Measurements from ENCODE around the gene SEC22A.

The SEC22A gene

GRCh38 chr3:123201557-123202427 is at the start of gene SEC22A:
SEC22A (plus strand) TSS chr3:123201943; CDS start chr3:123209218, 7,275 bp downstream.
- peak within 1 kb of the TSS; percentile 94 for H3K9ac ChIP-seq (ENCODE audit: low read length)
- no peaks in the 10 kb centered on the region for H3K27me3 ChIP-seq (replicated peaks; ENCODE audit: control insufficient read depth, insufficient read depth, low read length)
- H3K9me3 ChIP-seq (ENCODE audit: control insufficient read depth, low read length): peaks cover 3% of the 10 kb centered on the region
- H3K36me3 ChIP-seq (ENCODE audit: control insufficient read depth, insufficient read depth, low read length, severe bottlenecking): no peaks in the 10 kb centered on the region
- H3K4me1 ChIP-seq (ENCODE audit: control insufficient read depth, insufficient read depth, low read length): peaks cover 11% of the 10 kb centered on the region
- DNase-seq (ENCODE audit: low read depth): peak; percentile 97
- peak within 1 kb of the TSS; percentile 97 for H3K4me3 ChIP-seq (ENCODE audit: low read length)

- Histone ChIP-seq H3K9ac (ENCODE audit: low read length) (no peak overlapping the region), H3K4me3 (ENCODE audit: low read length) (no peak overlapping the region), H3K36me3 (ENCODE audit: control insufficient read depth, insufficient read depth, low read length, severe bottlenecking) (peaks cover 83% of the 10 kb centered on the region), H3K27me3 (replicated peaks; ENCODE audit: control insufficient read depth, insufficient read depth, low read length) (no peaks in the 10 kb centered on the region), H3K4me1 (ENCODE audit: control insufficient read depth, insufficient read depth, low read length) (no peaks in the 10 kb centered on the region), H3K9me3 (ENCODE audit: control insufficient read depth, low read length) (no peaks in the 10 kb centered on the region)
- DNase-seq (ENCODE audit: low read depth): no peak
Observed at GRCh38 chr3:123152687-123153086, 49.1 kb upstream of the SEC22A start.

GRCh38 chr3:123153125-123154019 is 48.4 kb upstream of the SEC22A start:
- Histone ChIP-seq H3K9ac (ENCODE audit: low read length) (no peak overlapping the region), H3K4me3 (ENCODE audit: low read length) (no peak overlapping the region), H3K27me3 (replicated peaks; ENCODE audit: control insufficient read depth, insufficient read depth, low read length) (no peaks in the 10 kb centered on the region), H3K4me1 (ENCODE audit: control insufficient read depth, insufficient read depth, low read length) (no peaks in the 10 kb centered on the region), H3K9me3 (ENCODE audit: control insufficient read depth, low read length) (no peaks in the 10 kb centered on the region), H3K36me3 (ENCODE audit: control insufficient read depth, insufficient read depth, low read length, severe bottlenecking) (peaks cover 83% of the 10 kb centered on the region)
- no peak for DNase-seq (ENCODE audit: low read depth)

GRCh38 chr3:123154020-123154985 is 47.4 kb upstream of the SEC22A start:
- Histone ChIP-seq H3K4me1 (ENCODE audit: control insufficient read depth, insufficient read depth, low read length) (no peaks in the 10 kb centered on the region), H3K27me3 (replicated peaks; ENCODE audit: control insufficient read depth, insufficient read depth, low read length) (no peaks in the 10 kb centered on the region), H3K9me3 (ENCODE audit: control insufficient read depth, low read length) (no peaks in the 10 kb centered on the region), H3K9ac (ENCODE audit: low read length) (no peak overlapping the region), H3K4me3 (ENCODE audit: low read length) (no peak overlapping the region), H3K36me3 (ENCODE audit: control insufficient read depth, insufficient read depth, low read length, severe bottlenecking) (peaks cover 89% of the 10 kb centered on the region)
- no peak for DNase-seq (ENCODE audit: low read depth)

- no peaks in the 10 kb centered on the region for H3K9me3 ChIP-seq (ENCODE audit: control insufficient read depth, low read length)
- no peaks in the 10 kb centered on the region for H3K27me3 ChIP-seq (replicated peaks; ENCODE audit: control insufficient read depth, insufficient read depth, low read length)
- no peak overlapping the region for H3K9ac ChIP-seq (ENCODE audit: low read length)
- no peaks in the 10 kb centered on the region for H3K4me1 ChIP-seq (ENCODE audit: control insufficient read depth, insufficient read depth, low read length)
- H3K4me3 ChIP-seq (ENCODE audit: low read length): no peak overlapping the region
- peaks cover 89% of the 10 kb centered on the region for H3K36me3 ChIP-seq (ENCODE audit: control insufficient read depth, insufficient read depth, low read length, severe bottlenecking)
- no peak for DNase-seq (ENCODE audit: low read depth)
Observed at GRCh38 chr3:123155471-123156011, 46.2 kb upstream of the SEC22A start.

- H3K9me3 ChIP-seq (ENCODE audit: control insufficient read depth, low read length): no peaks in the 10 kb centered on the region
- no peaks in the 10 kb centered on the region for H3K27me3 ChIP-seq (replicated peaks; ENCODE audit: control insufficient read depth, insufficient read depth, low read length)
- H3K4me1 ChIP-seq (ENCODE audit: control insufficient read depth, insufficient read depth, low read length): no peaks in the 10 kb centered on the region
- H3K36me3 ChIP-seq (ENCODE audit: control insufficient read depth, insufficient read depth, low read length, severe bottlenecking): peaks cover 87% of the 10 kb centered on the region
- H3K9ac ChIP-seq (ENCODE audit: low read length): no peak overlapping the region
- no peak overlapping the region for H3K4me3 ChIP-seq (ENCODE audit: low read length)
- DNase-seq (ENCODE audit: low read depth): no peak
Observed at GRCh38 chr3:123156276-123156995, 45.3 kb upstream of the SEC22A start.

GRCh38 chr3:123157209-123157597 is 44.5 kb upstream of the SEC22A start:
- no peaks in the 10 kb centered on the region for H3K27me3 ChIP-seq (replicated peaks; ENCODE audit: control insufficient read depth, insufficient read depth, low read length)
- no peak for DNase-seq (ENCODE audit: low read depth)
- H3K4me1 ChIP-seq (ENCODE audit: control insufficient read depth, insufficient read depth, low read length): no peaks in the 10 kb centered on the region
- H3K9me3 ChIP-seq (ENCODE audit: control insufficient read depth, low read length): no peaks in the 10 kb centered on the region
- H3K4me3 ChIP-seq (ENCODE audit: low read length): no peak overlapping the region
- no peak overlapping the region for H3K9ac ChIP-seq (ENCODE audit: low read length)
- peaks cover 91% of the 10 kb centered on the region for H3K36me3 ChIP-seq (ENCODE audit: control insufficient read depth, insufficient read depth, low read length, severe bottlenecking)

- Histone ChIP-seq H3K9ac (ENCODE audit: low read length) (no peak overlapping the region), H3K4me1 (ENCODE audit: control insufficient read depth, insufficient read depth, low read length) (no peaks in the 10 kb centered on the region), H3K36me3 (ENCODE audit: control insufficient read depth, insufficient read depth, low read length, severe bottlenecking) (peaks cover 89% of the 10 kb centered on the region), H3K27me3 (replicated peaks; ENCODE audit: control insufficient read depth, insufficient read depth, low read length) (no peaks in the 10 kb centered on the region), H3K4me3 (ENCODE audit: low read length) (no peak overlapping the region), H3K9me3 (ENCODE audit: control insufficient read depth, low read length) (no peaks in the 10 kb centered on the region)
- DNase-seq (ENCODE audit: low read depth): no peak
Observed at GRCh38 chr3:123157598-123158287, 44.0 kb upstream of the SEC22A start.

GRCh38 chr3:123158330-123158729 is 43.4 kb upstream of the SEC22A start:
- H3K9ac ChIP-seq (ENCODE audit: low read length): no peak overlapping the region
- H3K4me1 ChIP-seq (ENCODE audit: control insufficient read depth, insufficient read depth, low read length): no peaks in the 10 kb centered on the region
- no peak for DNase-seq (ENCODE audit: low read depth)
- no peaks in the 10 kb centered on the region for H3K9me3 ChIP-seq (ENCODE audit: control insufficient read depth, low read length)
- H3K27me3 ChIP-seq (replicated peaks; ENCODE audit: control insufficient read depth, insufficient read depth, low read length): no peaks in the 10 kb centered on the region
- H3K36me3 ChIP-seq (ENCODE audit: control insufficient read depth, insufficient read depth, low read length, severe bottlenecking): peaks cover 92% of the 10 kb centered on the region
- H3K4me3 ChIP-seq (ENCODE audit: low read length): no peak overlapping the region

All from adipocyte (in vitro differentiated cells).